HG02642 (cell line): Measurements from ENCODE around the gene SCNN1B.
"Not testable (repeated sequence)": the region's sequence is repeated elsewhere in the genome, so short reads cannot be mapped to it uniquely, and the experiment has no call there.

ENCODE experiments used
- ATAC-seq: cut with Tn5 transposase; IDR thresholded peaks from one replicate; pipeline ENCODE4 v1.9.1; 2021; ENCODE audit warnings: mild to moderate bottlenecking; ENCODE audit not compliant: unreplicated experiment, poor library complexity

The SCNN1B gene

GRCh38 chr16:23375643-23376042 lies 73.5 kb downstream of the SCNN1B start:
- no peak for ATAC-seq

- no peak for ATAC-seq
Measured at GRCh38 chr16:23377071-23377931, 75.2 kb downstream of the SCNN1B start.

GRCh38 chr16:23378256-23378655 lies 76.2 kb downstream of the SCNN1B start:
- no peak for ATAC-seq

GRCh38 chr16:23378921-23379320 lies 76.8 kb downstream of the SCNN1B start:
- no peak for ATAC-seq

- ATAC-seq: no peak
Measured at GRCh38 chr16:23379707-23380106, 77.6 kb downstream of the SCNN1B start.

- ATAC-seq: no peak
Measured at GRCh38 chr16:23380501-23380951, 78.4 kb downstream of the SCNN1B start.

GRCh38 chr16:23381702-23382101 lies 79.6 kb downstream of the SCNN1B start:
- ATAC-seq: not testable (repeated sequence)

- no peak for ATAC-seq
Measured at GRCh38 chr16:23382279-23382678, 80.2 kb downstream of the SCNN1B start.

- ATAC-seq: no peak
Measured at GRCh38 chr16:23383881-23384280, 81.8 kb downstream of the SCNN1B start.

GRCh38 chr16:23384878-23385277 lies 82.8 kb downstream of the SCNN1B start:
- no peak for ATAC-seq

- no peak for ATAC-seq
Measured at GRCh38 chr16:23385441-23385840, 83.3 kb downstream of the SCNN1B start.

GRCh38 chr16:23387666-23388065 lies 85.6 kb downstream of the SCNN1B start:
- no peak for ATAC-seq

GRCh38 chr16:23388786-23389185 lies 86.7 kb downstream of the SCNN1B start:
- no peak for ATAC-seq

GRCh38 chr16:23389201-23389600 lies 87.1 kb downstream of the SCNN1B start:
- ATAC-seq: no peak

GRCh38 chr16:23389936-23390335 lies 87.8 kb downstream of the SCNN1B start:
- ATAC-seq: not testable (repeated sequence)

GRCh38 chr16:23391381-23392222 lies 89.5 kb downstream of the SCNN1B start:
- no peak for ATAC-seq

GRCh38 chr16:23392223-23392600 lies 90.1 kb downstream of the SCNN1B start:
- ATAC-seq: no peak

GRCh38 chr16:23394141-23394831 lies 92.2 kb downstream of the SCNN1B start:
- ATAC-seq: no peak

GRCh38 chr16:23395732-23396131 lies 93.6 kb downstream of the SCNN1B start:
- no peak for ATAC-seq

- ATAC-seq: no peak
Measured at GRCh38 chr16:23397464-23397863, 95.4 kb downstream of the SCNN1B start.
